Liver (tissue), 3 donors: ENCODE data around the gene TP53INP2.

Experiments
- ATF3 ChIP-seq: IDR thresholded peaks from 2 replicates; pipeline ENCODE4 v1.6.1; 2016; ENCODE audit warnings: antibody characterized with exemption
- CTCF ChIP-seq: fragments of 150-350 bp; IDR thresholded peaks from 2 replicates; pipeline ENCODE4 v1.5.1; 2017; ENCODE audit warnings: improper control_type of control experiment, low read depth, low read length; ENCODE audit not compliant: missing input control
- EGR1 ChIP-seq, 2 donors: IDR thresholded peaks; 2 replicates each; pipeline ENCODE4 v1.6.1; 2016 to 2018; ENCODE audit warnings: antibody characterized with exemption in 2 of 2, low read depth in 2 of 2
- FOXA1 ChIP-seq: IDR thresholded peaks from 2 replicates; pipeline ENCODE4 v1.6.1; 2016; ENCODE audit warnings: antibody characterized with exemption
- GABPA ChIP-seq, 2 donors: IDR thresholded peaks in 1 of 2; conservative IDR thresholded peaks in 1 of 2; 2 replicates each; pipeline ENCODE4 v1.6.1; 2016; ENCODE audit warnings: antibody characterized with exemption in 2 of 2, mild to moderate bottlenecking in 1 of 2, moderate library complexity in 1 of 2
- HNF4A ChIP-seq, 2 donors: conservative IDR thresholded peaks; 2 replicates each; pipeline ENCODE4 v1.6.1; 2016; ENCODE audit warnings: antibody characterized with exemption in 2 of 2, mild to moderate bottlenecking in 2 of 2
- MAX ChIP-seq: IDR thresholded peaks from 2 replicates; pipeline ENCODE4 v1.6.1; 2016; ENCODE audit warnings: antibody characterized with exemption
- NR2F2 ChIP-seq: IDR thresholded peaks from 2 replicates; pipeline ENCODE4 v1.6.1; 2016; ENCODE audit warnings: antibody characterized with exemption
- RAD21 ChIP-seq, 2 donors: IDR thresholded peaks; 2 replicates each; pipeline ENCODE4 v1.6.1; 2016; ENCODE audit warnings: antibody characterized with exemption in 2 of 2, mild to moderate bottlenecking in 2 of 2
- TAF1 ChIP-seq: conservative IDR thresholded peaks from 2 replicates; pipeline ENCODE4 v1.6.1; 2016; ENCODE audit warnings: antibody characterized with exemption, mild to moderate bottlenecking
- TF ChIP-seq, protein P1 (sequence below): IDR thresholded peaks from 2 replicates; pipeline ENCODE4 v1.6.1; 2016; ENCODE audit warnings: antibody characterized with exemption
- TF ChIP-seq, protein P2 (sequence below): IDR thresholded peaks from 2 replicates; pipeline ENCODE4 v1.6.1; 2016; ENCODE audit warnings: antibody characterized with exemption, mild to moderate bottlenecking
- donor health status: healthy.
- donor health status: healthy.

DNA sequence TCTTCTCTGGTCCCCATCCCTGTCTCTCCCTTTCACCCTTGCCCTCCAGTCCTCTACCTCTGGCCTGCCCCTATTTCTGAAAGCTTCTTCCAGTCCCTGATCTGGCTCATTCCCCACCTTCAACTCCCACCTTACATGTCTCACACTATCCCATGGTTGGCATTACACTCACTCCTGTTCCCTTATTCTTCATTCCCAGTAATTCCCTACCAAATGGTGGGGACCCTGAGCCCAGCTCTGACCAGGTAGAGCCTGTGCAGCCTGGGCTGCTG lies 6.4 kb downstream of the TP53INP2 start:
- TF ChIP-seq CTCF (no peak), FOXA1 (no peak), EGR1 (IDR thresholded peaks at IDR 0.05; ENCODE audit: low read depth in 2 of 2) (no peak), ATF3 (no peak), NR2F2 (no peak), MAX (no peak), RAD21 (IDR thresholded peaks at IDR 0.05) (no peak), TAF1 (no peak), HNF4A (conservative IDR thresholded peaks at IDR 0.05) (no peak), GABPA (IDR thresholded peaks at IDR 0.05 in 1 of 2, conservative IDR thresholded peaks at IDR 0.05 in 1 of 2) (no peak)
- TF ChIP-seq, protein P1, sequence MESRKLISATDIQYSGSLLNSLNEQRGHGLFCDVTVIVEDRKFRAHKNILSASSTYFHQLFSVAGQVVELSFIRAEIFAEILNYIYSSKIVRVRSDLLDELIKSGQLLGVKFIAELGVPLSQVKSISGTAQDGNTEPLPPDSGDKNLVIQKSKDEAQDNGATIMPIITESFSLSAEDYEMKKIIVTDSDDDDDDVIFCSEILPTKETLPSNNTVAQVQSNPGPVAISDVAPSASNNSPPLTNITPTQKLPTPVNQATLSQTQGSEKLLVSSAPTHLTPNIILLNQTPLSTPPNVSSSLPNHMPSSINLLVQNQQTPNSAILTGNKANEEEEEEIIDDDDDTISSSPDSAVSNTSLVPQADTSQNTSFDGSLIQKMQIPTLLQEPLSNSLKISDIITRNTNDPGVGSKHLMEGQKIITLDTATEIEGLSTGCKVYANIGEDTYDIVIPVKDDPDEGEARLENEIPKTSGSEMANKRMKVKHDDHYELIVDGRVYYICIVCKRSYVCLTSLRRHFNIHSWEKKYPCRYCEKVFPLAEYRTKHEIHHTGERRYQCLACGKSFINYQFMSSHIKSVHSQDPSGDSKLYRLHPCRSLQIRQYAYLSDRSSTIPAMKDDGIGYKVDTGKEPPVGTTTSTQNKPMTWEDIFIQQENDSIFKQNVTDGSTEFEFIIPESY = no peak
- TF ChIP-seq, protein P2, sequence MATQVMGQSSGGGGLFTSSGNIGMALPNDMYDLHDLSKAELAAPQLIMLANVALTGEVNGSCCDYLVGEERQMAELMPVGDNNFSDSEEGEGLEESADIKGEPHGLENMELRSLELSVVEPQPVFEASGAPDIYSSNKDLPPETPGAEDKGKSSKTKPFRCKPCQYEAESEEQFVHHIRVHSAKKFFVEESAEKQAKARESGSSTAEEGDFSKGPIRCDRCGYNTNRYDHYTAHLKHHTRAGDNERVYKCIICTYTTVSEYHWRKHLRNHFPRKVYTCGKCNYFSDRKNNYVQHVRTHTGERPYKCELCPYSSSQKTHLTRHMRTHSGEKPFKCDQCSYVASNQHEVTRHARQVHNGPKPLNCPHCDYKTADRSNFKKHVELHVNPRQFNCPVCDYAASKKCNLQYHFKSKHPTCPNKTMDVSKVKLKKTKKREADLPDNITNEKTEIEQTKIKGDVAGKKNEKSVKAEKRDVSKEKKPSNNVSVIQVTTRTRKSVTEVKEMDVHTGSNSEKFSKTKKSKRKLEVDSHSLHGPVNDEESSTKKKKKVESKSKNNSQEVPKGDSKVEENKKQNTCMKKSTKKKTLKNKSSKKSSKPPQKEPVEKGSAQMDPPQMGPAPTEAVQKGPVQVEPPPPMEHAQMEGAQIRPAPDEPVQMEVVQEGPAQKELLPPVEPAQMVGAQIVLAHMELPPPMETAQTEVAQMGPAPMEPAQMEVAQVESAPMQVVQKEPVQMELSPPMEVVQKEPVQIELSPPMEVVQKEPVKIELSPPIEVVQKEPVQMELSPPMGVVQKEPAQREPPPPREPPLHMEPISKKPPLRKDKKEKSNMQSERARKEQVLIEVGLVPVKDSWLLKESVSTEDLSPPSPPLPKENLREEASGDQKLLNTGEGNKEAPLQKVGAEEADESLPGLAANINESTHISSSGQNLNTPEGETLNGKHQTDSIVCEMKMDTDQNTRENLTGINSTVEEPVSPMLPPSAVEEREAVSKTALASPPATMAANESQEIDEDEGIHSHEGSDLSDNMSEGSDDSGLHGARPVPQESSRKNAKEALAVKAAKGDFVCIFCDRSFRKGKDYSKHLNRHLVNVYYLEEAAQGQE = no peak
